OCI-LY1 (cell line): ENCODE measurements around the gene EXOC5.

ENCODE experiments used
- H2AFZ ChIP-seq: fragments of 200-600 bp; sonication (generic), shearing (Covaris generic); 2 replicates; pipeline ENCODE4 v1.6.0; 2014; ENCODE audit warnings: antibody characterized with exemption, mild to moderate bottlenecking, low read length
- H3F3A ChIP-seq: fragments of 200-600 bp; sonication (generic), shearing (Covaris generic); 2 replicates; pipeline ENCODE4 v1.6.0; 2014; ENCODE audit warnings: mild to moderate bottlenecking, antibody characterized with exemption, low read length, moderate library complexity; ENCODE audit not compliant: insufficient read depth
- H3K27ac ChIP-seq: fragments of 200-600 bp; sonication (generic); 2 replicates; pipeline ENCODE4 v1.5.1; 2014; ENCODE audit warnings: low read length, mixed run types, mild to moderate bottlenecking, low read depth; ENCODE audit not compliant: poor library complexity, severe bottlenecking
- H3K27me3 ChIP-seq: fragments of 200-600 bp; sonication (generic); 2 replicates; pipeline ENCODE4 v1.6.0; 2014; ENCODE audit warnings: antibody characterized with exemption, mild to moderate bottlenecking, low read length, moderate library complexity; ENCODE audit not compliant: insufficient read depth
- H3K36me3 ChIP-seq: fragments of 200-600 bp; sonication (generic); 2 replicates; pipeline ENCODE4 v1.6.1; 2014; ENCODE audit warnings: mild to moderate bottlenecking, antibody characterized with exemption, low read length, moderate library complexity, mixed read lengths; ENCODE audit not compliant: insufficient read depth
- H3K4me1 ChIP-seq: fragments of 200-600 bp; sonication (generic); 2 replicates; pipeline ENCODE4 v1.5.1; 2014; ENCODE audit warnings: mild to moderate bottlenecking, low read length, moderate library complexity; ENCODE audit not compliant: insufficient read depth, severe bottlenecking
- H3K4me2 ChIP-seq: fragments of 200-600 bp; sonication (generic), shearing (Covaris generic); 2 replicates; pipeline ENCODE4 v1.6.1; 2014; ENCODE audit warnings: low read length
- H3K4me3 ChIP-seq: fragments of 200-600 bp; sonication (generic); 2 replicates; pipeline ENCODE4 v1.5.1; 2014; ENCODE audit warnings: low read length, low read depth, mild to moderate bottlenecking, mixed read lengths; ENCODE audit not compliant: poor library complexity, severe bottlenecking
- H3K79me2 ChIP-seq: fragments of 200-600 bp; shearing (Covaris generic); 2 replicates; pipeline ENCODE4 v1.6.1; 2016; ENCODE audit warnings: mixed run types, low read length, mixed read lengths; ENCODE audit not compliant: insufficient read depth
- H3K9ac ChIP-seq: fragments of 200-600 bp; sonication (generic), shearing (Covaris generic); 2 replicates; pipeline ENCODE4 v1.6.1; 2014; ENCODE audit warnings: mild to moderate bottlenecking, low read length, mixed read lengths
- H3K9me2 ChIP-seq: fragments of 200-600 bp; sonication (generic), shearing (Covaris generic); 2 replicates; pipeline ENCODE4 v1.6.1; 2014; ENCODE audit warnings: low read depth, mild to moderate bottlenecking, low read length, mixed read lengths
- H3K9me3 ChIP-seq: fragments of 200-600 bp; shearing (Covaris generic); 2 replicates; pipeline ENCODE4 v1.6.1; 2014; ENCODE audit warnings: low read length, mixed read lengths
- H4K20me1 ChIP-seq: fragments of 200-600 bp; sonication (generic), shearing (Covaris generic); 2 replicates; pipeline ENCODE4 v1.6.0; 2016; ENCODE audit warnings: mild to moderate bottlenecking, low read length; ENCODE audit not compliant: insufficient read depth
- CTCF ChIP-seq: fragments of 200-600 bp; sonication (generic), shearing (Covaris generic); IDR thresholded peaks from 2 replicates; pipeline ENCODE4 v1.5.1; 2017; ENCODE audit warnings: mild to moderate bottlenecking, antibody characterized with exemption, low read length, moderate library complexity, mixed read lengths
- EZH2 ChIP-seq: fragments of 200-600 bp; sonication (generic), shearing (Covaris generic); IDR thresholded peaks from 2 replicates; pipeline ENCODE4 v1.8.0; 2017; ENCODE audit warnings: borderline replicate concordance, mixed run types, mild to moderate bottlenecking, antibody characterized with exemption, low read length, moderate library complexity, mixed read lengths

EXOC5 gene

DNA sequence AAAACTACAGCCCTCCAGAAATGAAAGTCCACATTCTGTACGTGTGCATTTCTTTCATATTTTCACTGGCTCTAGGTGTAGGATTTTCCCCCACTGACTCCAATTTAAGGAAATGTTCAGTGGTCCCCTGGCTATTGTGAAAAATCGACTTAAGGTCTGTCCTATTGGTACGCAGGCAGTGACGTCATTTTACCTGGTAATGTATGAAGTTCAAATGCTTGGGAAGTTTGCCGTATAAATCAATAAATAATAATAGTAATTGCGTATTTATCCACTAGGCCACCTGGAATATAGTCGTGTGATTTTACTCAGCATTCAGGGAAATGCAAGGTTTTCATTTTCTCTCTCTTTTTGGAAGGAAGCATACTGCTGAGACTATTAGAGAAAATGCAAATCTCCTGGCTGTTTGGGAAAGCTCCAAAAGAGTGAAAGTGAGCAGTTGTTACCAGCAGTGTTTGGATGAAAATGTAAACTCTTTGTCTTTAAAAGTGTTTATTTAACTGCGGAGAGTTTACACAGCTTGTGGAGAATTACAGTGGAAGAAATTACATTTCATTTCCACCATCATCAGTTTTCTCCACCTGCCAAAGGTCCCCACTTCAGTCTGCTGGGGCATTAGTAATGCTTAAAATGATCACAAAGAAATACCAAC is 107.0 kb downstream of the EXOC5 start:
- H3K79me2 ChIP-seq = no peaks in the 10 kb centered on the region
- H3K4me2 ChIP-seq = no peak overlapping the region
- TF ChIP-seq CTCF (no peak), EZH2 (no peak)
- H4K20me1 ChIP-seq = no peaks in the 10 kb centered on the region
- H2AFZ ChIP-seq = no peak overlapping the region
- H3K4me3 ChIP-seq = no peak overlapping the region
- H3K9me3 ChIP-seq = no peaks in the 10 kb centered on the region
- no peaks in the 10 kb centered on the region for H3K36me3 ChIP-seq
- H3K9me2 ChIP-seq = no peaks in the 10 kb centered on the region
- no peak overlapping the region for H3K27ac ChIP-seq
- no peak overlapping the region for H3K9ac ChIP-seq
- no peaks in the 10 kb centered on the region for H3K27me3 ChIP-seq
- no peaks in the 10 kb centered on the region for H3F3A ChIP-seq
- no peaks in the 10 kb centered on the region for H3K4me1 ChIP-seq

DNA sequence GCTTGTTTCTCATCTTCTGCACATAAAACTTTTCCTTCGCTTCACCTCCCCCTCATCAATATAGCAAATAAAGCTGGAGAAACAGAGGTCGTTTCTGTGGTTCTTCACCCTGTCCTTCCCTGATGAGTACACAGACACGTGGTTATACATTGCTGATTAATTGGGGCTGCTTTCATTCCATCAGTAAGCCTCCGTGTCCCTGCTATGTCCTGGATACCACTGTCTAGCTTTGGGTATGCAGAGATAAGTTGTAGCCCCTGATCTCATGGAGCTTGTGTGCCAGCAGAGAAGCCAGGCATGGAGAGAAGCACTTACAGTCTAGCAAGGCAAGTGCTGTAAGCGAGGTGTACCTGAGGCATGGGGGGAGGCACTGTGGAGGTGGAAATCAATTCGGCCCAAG is 108.4 kb downstream of the EXOC5 start:
- H3K9me2 ChIP-seq = no peaks in the 10 kb centered on the region
- no peaks in the 10 kb centered on the region for H3K9me3 ChIP-seq
- no peaks in the 10 kb centered on the region for H3F3A ChIP-seq
- no peak overlapping the region for H3K4me3 ChIP-seq
- no peak overlapping the region for H2AFZ ChIP-seq
- no peak overlapping the region for H3K27ac ChIP-seq
- H3K4me1 ChIP-seq = no peaks in the 10 kb centered on the region
- H3K9ac ChIP-seq = no peak overlapping the region
- TF ChIP-seq CTCF (no peak), EZH2 (no peak)
- no peaks in the 10 kb centered on the region for H3K79me2 ChIP-seq
- H3K27me3 ChIP-seq = no peaks in the 10 kb centered on the region
- no peaks in the 10 kb centered on the region for H4K20me1 ChIP-seq
- H3K36me3 ChIP-seq = no peaks in the 10 kb centered on the region
- H3K4me2 ChIP-seq = no peak overlapping the region

- no peaks in the 10 kb centered on the region for H3K4me1 ChIP-seq
- TF ChIP-seq EZH2 (no peak), CTCF (no peak)
- H4K20me1 ChIP-seq = no peaks in the 10 kb centered on the region
- no peaks in the 10 kb centered on the region for H3K79me2 ChIP-seq
- no peak overlapping the region for H3K27ac ChIP-seq
- H3K27me3 ChIP-seq = no peaks in the 10 kb centered on the region
- no peaks in the 10 kb centered on the region for H3F3A ChIP-seq
- H3K9ac ChIP-seq = no peak overlapping the region
- no peak overlapping the region for H3K4me2 ChIP-seq
- no peaks in the 10 kb centered on the region for H3K36me3 ChIP-seq
- no peaks in the 10 kb centered on the region for H3K9me3 ChIP-seq
- H3K9me2 ChIP-seq = no peaks in the 10 kb centered on the region
- H2AFZ ChIP-seq = no peak overlapping the region
- H3K4me3 ChIP-seq = no peak overlapping the region
Observed at GRCh38 chr14:57153286-57153685, 115.4 kb downstream of the EXOC5 start.
